HepG2 (cell line): ENCODE data around the gene ASTN2.

Experiments used
- CHD4 ChIP-seq: fragments of 200-600 bp; sonication (generic); IDR thresholded peaks from 2 replicates; pipeline ENCODE4 v1.7.0; 2017; ENCODE audit warnings: mild to moderate bottlenecking, low read length, borderline replicate concordance
- CTCF ChIP-seq: sonication (generic); formaldehyde crosslinking; IDR thresholded peaks from 2 replicates; pipeline ENCODE4 v1.5.0; 2020; ENCODE audit warnings: mild to moderate bottlenecking, missing genetic modification reagents, moderate library complexity
- KLF12 ChIP-seq: sonication (generic); formaldehyde crosslinking; IDR thresholded peaks from 2 replicates; pipeline ENCODE4 v1.4.0; 2020; ENCODE audit warnings: missing genetic modification reagents, borderline replicate concordance
- MTF1 ChIP-seq: sonication (generic); formaldehyde crosslinking; IDR thresholded peaks from 2 replicates; pipeline ENCODE4 v1.5.0; 2020; ENCODE audit warnings: missing genetic modification reagents
- ZMAT3 ChIP-seq: sonication (generic); formaldehyde crosslinking; conservative IDR thresholded peaks from 2 replicates; pipeline ENCODE4 v1.7.0; 2021; ENCODE audit warnings: missing genetic modification reagents
- ZNF383 ChIP-seq: sonication (generic); formaldehyde crosslinking; IDR thresholded peaks from 2 replicates; pipeline ENCODE4 v1.4.0; 2020; ENCODE audit warnings: missing genetic modification reagents, mild to moderate bottlenecking, borderline replicate concordance
- ZNF549 ChIP-seq: sonication (generic); formaldehyde crosslinking; IDR thresholded peaks from 2 replicates; pipeline ENCODE4 v1.5.0; 2020; ENCODE audit warnings: missing genetic modification reagents
- TF ChIP-seq, protein P1 (sequence below): sonication (generic); formaldehyde crosslinking; IDR thresholded peaks from 2 replicates; pipeline ENCODE4 v1.4.0; 2020; ENCODE audit warnings: missing genetic modification reagents
- TF ChIP-seq, protein P2 (sequence below): sonication (generic); formaldehyde crosslinking; IDR thresholded peaks from 2 replicates; pipeline ENCODE4 v1.5.0; 2020; ENCODE audit warnings: missing genetic modification reagents
- TF ChIP-seq, protein P3 (sequence below): sonication (generic); formaldehyde crosslinking; IDR thresholded peaks from 2 replicates; pipeline ENCODE4 v1.4.0; 2020; ENCODE audit warnings: missing genetic modification reagents, borderline replicate concordance

- TF ChIP-seq, protein P1, sequence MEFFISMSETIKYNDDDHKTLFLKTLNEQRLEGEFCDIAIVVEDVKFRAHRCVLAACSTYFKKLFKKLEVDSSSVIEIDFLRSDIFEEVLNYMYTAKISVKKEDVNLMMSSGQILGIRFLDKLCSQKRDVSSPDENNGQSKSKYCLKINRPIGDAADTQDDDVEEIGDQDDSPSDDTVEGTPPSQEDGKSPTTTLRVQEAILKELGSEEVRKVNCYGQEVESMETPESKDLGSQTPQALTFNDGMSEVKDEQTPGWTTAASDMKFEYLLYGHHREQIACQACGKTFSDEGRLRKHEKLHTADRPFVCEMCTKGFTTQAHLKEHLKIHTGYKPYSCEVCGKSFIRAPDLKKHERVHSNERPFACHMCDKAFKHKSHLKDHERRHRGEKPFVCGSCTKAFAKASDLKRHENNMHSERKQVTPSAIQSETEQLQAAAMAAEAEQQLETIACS (CRISPR knock-in tag): no peak
- TF ChIP-seq MTF1 (CRISPR knock-in tag) (no peak), ZNF383 (no peak), CTCF (CRISPR knock-in tag) (no peak), KLF12 (CRISPR knock-in tag) (no peak), ZNF549 (CRISPR knock-in tag) (no peak), ZMAT3 (CRISPR knock-in tag) (no peak), CHD4 (no peak)
- TF ChIP-seq, protein P2, sequence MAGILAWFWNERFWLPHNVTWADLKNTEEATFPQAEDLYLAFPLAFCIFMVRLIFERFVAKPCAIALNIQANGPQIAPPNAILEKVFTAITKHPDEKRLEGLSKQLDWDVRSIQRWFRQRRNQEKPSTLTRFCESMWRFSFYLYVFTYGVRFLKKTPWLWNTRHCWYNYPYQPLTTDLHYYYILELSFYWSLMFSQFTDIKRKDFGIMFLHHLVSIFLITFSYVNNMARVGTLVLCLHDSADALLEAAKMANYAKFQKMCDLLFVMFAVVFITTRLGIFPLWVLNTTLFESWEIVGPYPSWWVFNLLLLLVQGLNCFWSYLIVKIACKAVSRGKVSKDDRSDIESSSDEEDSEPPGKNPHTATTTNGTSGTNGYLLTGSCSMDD: no peak
- TF ChIP-seq, protein P3, sequence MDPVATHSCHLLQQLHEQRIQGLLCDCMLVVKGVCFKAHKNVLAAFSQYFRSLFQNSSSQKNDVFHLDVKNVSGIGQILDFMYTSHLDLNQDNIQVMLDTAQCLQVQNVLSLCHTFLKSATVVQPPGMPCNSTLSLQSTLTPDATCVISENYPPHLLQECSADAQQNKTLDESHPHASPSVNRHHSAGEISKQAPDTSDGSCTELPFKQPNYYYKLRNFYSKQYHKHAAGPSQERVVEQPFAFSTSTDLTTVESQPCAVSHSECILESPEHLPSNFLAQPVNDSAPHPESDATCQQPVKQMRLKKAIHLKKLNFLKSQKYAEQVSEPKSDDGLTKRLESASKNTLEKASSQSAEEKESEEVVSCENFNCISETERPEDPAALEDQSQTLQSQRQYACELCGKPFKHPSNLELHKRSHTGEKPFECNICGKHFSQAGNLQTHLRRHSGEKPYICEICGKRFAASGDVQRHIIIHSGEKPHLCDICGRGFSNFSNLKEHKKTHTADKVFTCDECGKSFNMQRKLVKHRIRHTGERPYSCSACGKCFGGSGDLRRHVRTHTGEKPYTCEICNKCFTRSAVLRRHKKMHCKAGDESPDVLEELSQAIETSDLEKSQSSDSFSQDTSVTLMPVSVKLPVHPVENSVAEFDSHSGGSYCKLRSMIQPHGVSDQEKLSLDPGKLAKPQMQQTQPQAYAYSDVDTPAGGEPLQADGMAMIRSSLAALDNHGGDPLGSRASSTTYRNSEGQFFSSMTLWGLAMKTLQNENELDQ (CRISPR knock-in tag): no peak
Measured at GRCh38 chr9:117414906-117415331, at the start of gene ASTN2.
